ENCODE data around the gene SP140.

GRCh38 chr2:230327418-230328154 lies 102.0 kb downstream of the SP140 start:
- TF ChIP-seq POLR2A (IDR thresholded peaks at IDR 0.05; ENCODE audit: low read length) (no peak), GATA1 (IDR thresholded peaks at IDR 0.05; ENCODE audit: low read depth, low read length) (no peak)

All from erythroblast (primary cell).